Measurements from ENCODE around the gene LTA4H.

The LTA4H gene

GRCh38 chr12:95996034-95996658 is 39.2 kb downstream of the LTA4H start, which contains the start of gene HAL:
Gene HAL (minus strand): TSS chr12:95996344. CDS start chr12:95995910, 434 bp downstream.
- Histone ChIP-seq H3K4me1 (ENCODE audit: insufficient read depth, low read length) (peaks cover 6% of the 10 kb centered on the region; the same call in 1 of the 2 replicates), H3K9me3 (ENCODE audit: control insufficient read depth, insufficient read depth, low read length) (no peaks in the 10 kb centered on the region), H3K9ac (ENCODE audit: low read depth, low read length) (no peak within 1 kb of the TSS), H3K36me3 (ENCODE audit: insufficient read depth, low read length) (no peaks in the 10 kb centered on the region)

- Histone ChIP-seq H3K9ac (ENCODE audit: low read depth, low read length) (no peak overlapping the region), H3K9me3 (ENCODE audit: control insufficient read depth, insufficient read depth, low read length) (no peaks in the 10 kb centered on the region), H3K36me3 (ENCODE audit: insufficient read depth, low read length) (no peaks in the 10 kb centered on the region), H3K4me1 (ENCODE audit: insufficient read depth, low read length) (peaks cover 6% of the 10 kb centered on the region; the same call in 1 of the 2 replicates)
These were observed 40.0 kb downstream of the LTA4H start for GRCh38 chr12:95995238-95996031.

- H3K9ac ChIP-seq (ENCODE audit: low read depth, low read length) = no peak overlapping the region
- no peaks in the 10 kb centered on the region for H3K9me3 ChIP-seq (ENCODE audit: control insufficient read depth, insufficient read depth, low read length)
- no peaks in the 10 kb centered on the region for H3K36me3 ChIP-seq (ENCODE audit: insufficient read depth, low read length)
- H3K4me1 ChIP-seq (ENCODE audit: insufficient read depth, low read length) = peaks cover 6% of the 10 kb centered on the region; the same call in 1 of the 2 replicates
These were observed 40.9 kb downstream of the LTA4H start for GRCh38 chr12:95994476-95994875.

GRCh38 chr12:95993907-95994306 is 41.5 kb downstream of the LTA4H start:
- Histone ChIP-seq H3K4me1 (ENCODE audit: insufficient read depth, low read length) (peaks cover 6% of the 10 kb centered on the region; the same call in 1 of the 2 replicates), H3K9me3 (ENCODE audit: control insufficient read depth, insufficient read depth, low read length) (no peaks in the 10 kb centered on the region), H3K36me3 (ENCODE audit: insufficient read depth, low read length) (no peaks in the 10 kb centered on the region), H3K9ac (ENCODE audit: low read depth, low read length) (no peak overlapping the region)

- Histone ChIP-seq H3K9me3 (ENCODE audit: control insufficient read depth, insufficient read depth, low read length) (no peaks in the 10 kb centered on the region), H3K36me3 (ENCODE audit: insufficient read depth, low read length) (no peaks in the 10 kb centered on the region), H3K9ac (ENCODE audit: low read depth, low read length) (no peak overlapping the region), H3K4me1 (ENCODE audit: insufficient read depth, low read length) (peaks cover 11% of the 10 kb centered on the region)
These were observed 45.3 kb downstream of the LTA4H start for GRCh38 chr12:95990136-95990535.

GRCh38 chr12:95989504-95990123 is 45.8 kb downstream of the LTA4H start:
- Histone ChIP-seq H3K9ac (ENCODE audit: low read depth, low read length) (no peak overlapping the region), H3K9me3 (ENCODE audit: control insufficient read depth, insufficient read depth, low read length) (no peaks in the 10 kb centered on the region), H3K4me1 (ENCODE audit: insufficient read depth, low read length) (peaks cover 11% of the 10 kb centered on the region), H3K36me3 (ENCODE audit: insufficient read depth, low read length) (no peaks in the 10 kb centered on the region)

- no peaks in the 10 kb centered on the region for H3K9me3 ChIP-seq (ENCODE audit: control insufficient read depth, insufficient read depth, low read length)
- H3K36me3 ChIP-seq (ENCODE audit: insufficient read depth, low read length) = no peaks in the 10 kb centered on the region
- no peak overlapping the region for H3K9ac ChIP-seq (ENCODE audit: low read depth, low read length)
- peaks cover 11% of the 10 kb centered on the region for H3K4me1 ChIP-seq (ENCODE audit: insufficient read depth, low read length)
These were observed 46.7 kb downstream of the LTA4H start for GRCh38 chr12:95988506-95989275.

- Histone ChIP-seq H3K36me3 (ENCODE audit: insufficient read depth, low read length) (no peaks in the 10 kb centered on the region), H3K9me3 (ENCODE audit: control insufficient read depth, insufficient read depth, low read length) (no peaks in the 10 kb centered on the region), H3K4me1 (ENCODE audit: insufficient read depth, low read length) (peaks cover 11% of the 10 kb centered on the region), H3K9ac (ENCODE audit: low read depth, low read length) (no peak overlapping the region)
These were observed 48.5 kb downstream of the LTA4H start for GRCh38 chr12:95986635-95987570.

- H3K4me1 ChIP-seq (ENCODE audit: insufficient read depth, low read length) = peaks cover 11% of the 10 kb centered on the region
- no peak overlapping the region for H3K9ac ChIP-seq (ENCODE audit: low read depth, low read length)
- H3K36me3 ChIP-seq (ENCODE audit: insufficient read depth, low read length) = no peaks in the 10 kb centered on the region
- no peaks in the 10 kb centered on the region for H3K9me3 ChIP-seq (ENCODE audit: control insufficient read depth, insufficient read depth, low read length)
These were observed 50.7 kb downstream of the LTA4H start for GRCh38 chr12:95984682-95985081.

- Histone ChIP-seq H3K36me3 (ENCODE audit: insufficient read depth, low read length) (no peaks in the 10 kb centered on the region), H3K4me1 (ENCODE audit: insufficient read depth, low read length) (peaks cover 11% of the 10 kb centered on the region), H3K9me3 (ENCODE audit: control insufficient read depth, insufficient read depth, low read length) (no peaks in the 10 kb centered on the region), H3K9ac (ENCODE audit: low read depth, low read length) (no peak overlapping the region)
These were observed 52.8 kb downstream of the LTA4H start for GRCh38 chr12:95982602-95983001.

- Histone ChIP-seq H3K36me3 (ENCODE audit: insufficient read depth, low read length) (no peaks in the 10 kb centered on the region), H3K4me1 (ENCODE audit: insufficient read depth, low read length) (peaks cover 4% of the 10 kb centered on the region; the same call in 1 of the 2 replicates), H3K9ac (ENCODE audit: low read depth, low read length) (no peak overlapping the region), H3K9me3 (ENCODE audit: control insufficient read depth, insufficient read depth, low read length) (no peaks in the 10 kb centered on the region)
These were observed 55.0 kb downstream of the LTA4H start for GRCh38 chr12:95980437-95980836.

- Histone ChIP-seq H3K9ac (ENCODE audit: low read depth, low read length) (no peak overlapping the region), H3K36me3 (ENCODE audit: insufficient read depth, low read length) (no peaks in the 10 kb centered on the region), H3K4me1 (ENCODE audit: insufficient read depth, low read length) (peaks cover 4% of the 10 kb centered on the region; the same call in 1 of the 2 replicates), H3K9me3 (ENCODE audit: control insufficient read depth, insufficient read depth, low read length) (no peaks in the 10 kb centered on the region)
These were observed 56.6 kb downstream of the LTA4H start for GRCh38 chr12:95978774-95979173.

GRCh38 chr12:95978351-95978750 is 57.0 kb downstream of the LTA4H start:
- H3K9me3 ChIP-seq (ENCODE audit: control insufficient read depth, insufficient read depth, low read length) = no peaks in the 10 kb centered on the region
- H3K9ac ChIP-seq (ENCODE audit: low read depth, low read length) = no peak overlapping the region
- no peaks in the 10 kb centered on the region for H3K36me3 ChIP-seq (ENCODE audit: insufficient read depth, low read length)
- H3K4me1 ChIP-seq (ENCODE audit: insufficient read depth, low read length) = peaks cover 4% of the 10 kb centered on the region; the same call in 1 of the 2 replicates
